Neural cell (in vitro differentiated cells): ENCODE results near the gene NKX2-3.

Source experiments
- CTCF ChIP-seq: fragments of 450-650 bp; IDR thresholded peaks from 2 replicates; pipeline ENCODE4 v1.5.1; 2014; ENCODE audit warnings: antibody characterized with exemption, mild to moderate bottlenecking, moderate library complexity; ENCODE audit not compliant: poor library complexity, severe bottlenecking
- EP300 ChIP-seq: fragments of 450-650 bp; conservative IDR thresholded peaks from 2 replicates; pipeline ENCODE4 v1.6.1; 2014; ENCODE audit warnings: antibody characterized with exemption, mild to moderate bottlenecking, moderate library complexity; ENCODE audit not compliant: poor library complexity, severe bottlenecking
- EZH2 ChIP-seq: fragments of 200-600, 300-800 bp; shearing (Covaris generic), sonication (generic); IDR thresholded peaks from 2 replicates; pipeline ENCODE4 v1.6.1; 2014; ENCODE audit warnings: antibody characterized with exemption, low read length, borderline replicate concordance, mild to moderate bottlenecking; ENCODE audit not compliant: insufficient read depth, poor library complexity, severe bottlenecking
- MXI1 ChIP-seq: fragments of 450-650 bp; conservative IDR thresholded peaks from 2 replicates; pipeline ENCODE4 v1.6.1; 2014; ENCODE audit warnings: antibody characterized with exemption, mild to moderate bottlenecking; ENCODE audit not compliant: poor library complexity, severe bottlenecking
- POLR2AphosphoS5 ChIP-seq: IDR thresholded peaks from 2 replicates; pipeline ENCODE4 v1.6.1; 2012
- RAD21 ChIP-seq: fragments of 450-650 bp; conservative IDR thresholded peaks from 2 replicates; pipeline ENCODE4 v1.6.1; 2014; ENCODE audit warnings: antibody characterized with exemption, mild to moderate bottlenecking, moderate library complexity
- REST ChIP-seq: IDR thresholded peaks from 2 replicates; pipeline ENCODE4 v1.6.1; 2012; ENCODE audit warnings: borderline replicate concordance
- SMC3 ChIP-seq: fragments of 450-650 bp; conservative IDR thresholded peaks from 2 replicates; pipeline ENCODE4 v1.6.1; 2014; ENCODE audit warnings: antibody characterized with exemption, mild to moderate bottlenecking, moderate library complexity; ENCODE audit not compliant: poor library complexity
- TAF1 ChIP-seq: IDR thresholded peaks from 2 replicates; pipeline ENCODE4 v1.6.1; 2012; ENCODE audit warnings: low read depth

- TF ChIP-seq TAF1 (no peak), RAD21 (no peak), CTCF (no peak), EZH2 (no peak), MXI1 (no peak), EP300 (no peak), POLR2AphosphoS5 (no peak), REST (no peak), SMC3 (no peak)
These were observed 1.6 kb upstream of the NKX2-3 start for GRCh38 chr10:99531026-99531695.
